GM06990 (cell line): ENCODE measurements around the gene PHLDB1.

Experiments used
- DNase-seq: peaks from one replicate; pipeline ENCODE4 v3.0.0-alpha.2; 2011; ENCODE audit not compliant: insufficient read length; ENCODE audit errors: extremely low read depth
- H3K27me3 ChIP-seq: replicated peaks from 2 replicates; pipeline ENCODE4 v1.6.0; 2011; ENCODE audit warnings: low read length; ENCODE audit not compliant: control insufficient read depth, insufficient read depth
- H3K36me3 ChIP-seq: 2 replicates; pipeline ENCODE4 v1.5.1; 2011; ENCODE audit warnings: low read length; ENCODE audit not compliant: control insufficient read depth, insufficient read depth
- H3K4me3 ChIP-seq: replicated peaks from 2 replicates; pipeline ENCODE4 v1.5.1; 2011; ENCODE audit warnings: low read depth, mild to moderate bottlenecking, control low read depth, low read length
- TF ChIP-seq, protein P1 (sequence below): IDR thresholded peaks from 2 replicates; pipeline ENCODE4 v1.5.1; 2011; ENCODE audit warnings: low read length, control low read depth, mild to moderate bottlenecking, inconsistent platforms; ENCODE audit not compliant: insufficient read depth, poor library complexity, severe bottlenecking

PHLDB1 gene

DNA sequence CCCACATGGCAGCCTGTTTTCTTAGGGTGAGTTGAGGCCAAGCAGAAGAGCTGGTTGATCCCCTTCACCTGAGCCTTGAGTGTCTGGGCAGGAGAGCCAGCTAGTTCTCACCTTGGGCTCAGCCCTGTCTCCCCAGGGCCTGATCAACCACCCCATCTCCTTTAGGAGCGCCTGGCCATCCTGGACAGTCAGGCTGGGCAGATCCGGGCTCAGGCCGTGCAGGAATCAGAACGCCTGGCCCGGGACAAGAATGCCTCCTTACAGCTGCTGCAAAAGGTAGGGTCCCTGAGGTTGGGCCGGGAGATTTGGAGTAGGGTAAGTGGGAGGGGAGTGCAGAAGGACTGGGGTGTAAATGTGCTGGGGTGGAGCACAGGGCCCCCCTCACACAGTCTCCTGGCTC, 31.3 kb downstream of the PHLDB1 start:
- H3K27me3 ChIP-seq = peaks cover 1% of the 10 kb centered on the region
- no peak for DNase-seq
- H3K4me3 ChIP-seq = no peak overlapping the region
- H3K36me3 ChIP-seq = no peaks in the 10 kb centered on the region
- TF ChIP-seq, protein P1, sequence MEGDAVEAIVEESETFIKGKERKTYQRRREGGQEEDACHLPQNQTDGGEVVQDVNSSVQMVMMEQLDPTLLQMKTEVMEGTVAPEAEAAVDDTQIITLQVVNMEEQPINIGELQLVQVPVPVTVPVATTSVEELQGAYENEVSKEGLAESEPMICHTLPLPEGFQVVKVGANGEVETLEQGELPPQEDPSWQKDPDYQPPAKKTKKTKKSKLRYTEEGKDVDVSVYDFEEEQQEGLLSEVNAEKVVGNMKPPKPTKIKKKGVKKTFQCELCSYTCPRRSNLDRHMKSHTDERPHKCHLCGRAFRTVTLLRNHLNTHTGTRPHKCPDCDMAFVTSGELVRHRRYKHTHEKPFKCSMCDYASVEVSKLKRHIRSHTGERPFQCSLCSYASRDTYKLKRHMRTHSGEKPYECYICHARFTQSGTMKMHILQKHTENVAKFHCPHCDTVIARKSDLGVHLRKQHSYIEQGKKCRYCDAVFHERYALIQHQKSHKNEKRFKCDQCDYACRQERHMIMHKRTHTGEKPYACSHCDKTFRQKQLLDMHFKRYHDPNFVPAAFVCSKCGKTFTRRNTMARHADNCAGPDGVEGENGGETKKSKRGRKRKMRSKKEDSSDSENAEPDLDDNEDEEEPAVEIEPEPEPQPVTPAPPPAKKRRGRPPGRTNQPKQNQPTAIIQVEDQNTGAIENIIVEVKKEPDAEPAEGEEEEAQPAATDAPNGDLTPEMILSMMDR = no peak

DNA sequence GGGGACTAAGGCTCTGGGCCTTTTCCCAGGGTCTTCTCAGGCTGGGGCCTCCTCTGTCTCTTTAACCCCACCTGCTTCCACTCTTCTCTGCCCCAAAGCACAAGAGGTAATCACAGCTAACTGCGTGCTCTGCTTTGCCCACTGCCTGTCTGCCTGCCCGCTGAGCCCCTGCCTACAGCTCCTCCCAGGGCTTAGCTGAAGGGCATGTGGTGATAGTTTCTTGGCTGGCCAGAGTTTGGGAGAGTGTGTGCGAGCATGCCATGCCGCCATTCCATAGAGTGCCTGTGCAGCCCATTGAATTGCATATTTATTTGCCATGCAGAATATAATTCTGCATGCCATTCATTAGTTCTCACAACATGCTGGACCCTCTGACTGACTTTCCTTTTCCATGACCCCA, 32.5 kb downstream of the PHLDB1 start:
- Histone ChIP-seq H3K36me3 (no peaks in the 10 kb centered on the region), H3K27me3 (no peaks in the 10 kb centered on the region; the same call in none of the 2 replicates), H3K4me3 (no peak overlapping the region)
- no peak for DNase-seq
- TF ChIP-seq, protein P1 = no peak

DNA sequence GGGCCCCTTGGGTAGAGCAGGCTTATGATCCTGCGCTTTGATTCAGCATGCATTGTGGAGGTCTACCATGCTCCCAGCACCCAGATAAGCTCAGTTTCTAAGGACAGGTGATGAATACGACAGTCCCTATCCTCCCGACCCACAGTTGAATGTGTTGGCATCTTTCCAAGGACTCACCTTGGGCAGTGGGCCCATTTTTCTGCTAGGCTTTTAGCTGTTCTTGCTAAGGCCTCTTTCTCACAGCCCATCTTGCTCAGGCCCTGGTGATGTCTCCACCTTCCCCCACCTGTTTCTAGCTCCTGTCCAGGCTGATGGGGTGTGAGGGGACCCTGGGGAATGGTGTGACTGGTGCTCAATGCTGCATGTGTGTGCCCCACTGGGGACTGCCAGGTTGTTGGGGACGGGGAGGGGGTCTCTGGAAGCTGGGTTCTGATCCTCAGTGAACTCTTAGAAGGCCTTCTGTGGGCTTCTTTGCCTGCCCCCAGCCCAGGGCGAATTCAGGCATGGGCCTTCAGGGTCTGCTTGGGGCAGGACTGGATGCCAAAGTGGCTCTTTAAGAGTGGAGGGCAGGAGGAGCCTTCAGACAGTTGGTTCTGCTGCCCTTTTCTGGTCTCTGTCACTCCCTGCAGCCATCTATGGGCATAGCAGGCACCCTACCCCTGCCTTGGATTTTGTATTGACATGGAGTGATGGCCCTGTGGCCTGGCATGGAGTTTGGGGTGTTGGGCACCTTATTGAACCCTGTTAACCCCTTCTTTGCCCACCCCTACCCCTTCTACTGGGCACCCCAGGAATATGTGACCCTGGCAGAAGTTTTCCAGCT, 33.1 kb downstream of the PHLDB1 start:
- TF ChIP-seq, protein P1 = no peak
- no peak for DNase-seq
- Histone ChIP-seq H3K36me3 (no peaks in the 10 kb centered on the region), H3K27me3 (no peaks in the 10 kb centered on the region; the same call in none of the 2 replicates), H3K4me3 (no peak overlapping the region)

DNA sequence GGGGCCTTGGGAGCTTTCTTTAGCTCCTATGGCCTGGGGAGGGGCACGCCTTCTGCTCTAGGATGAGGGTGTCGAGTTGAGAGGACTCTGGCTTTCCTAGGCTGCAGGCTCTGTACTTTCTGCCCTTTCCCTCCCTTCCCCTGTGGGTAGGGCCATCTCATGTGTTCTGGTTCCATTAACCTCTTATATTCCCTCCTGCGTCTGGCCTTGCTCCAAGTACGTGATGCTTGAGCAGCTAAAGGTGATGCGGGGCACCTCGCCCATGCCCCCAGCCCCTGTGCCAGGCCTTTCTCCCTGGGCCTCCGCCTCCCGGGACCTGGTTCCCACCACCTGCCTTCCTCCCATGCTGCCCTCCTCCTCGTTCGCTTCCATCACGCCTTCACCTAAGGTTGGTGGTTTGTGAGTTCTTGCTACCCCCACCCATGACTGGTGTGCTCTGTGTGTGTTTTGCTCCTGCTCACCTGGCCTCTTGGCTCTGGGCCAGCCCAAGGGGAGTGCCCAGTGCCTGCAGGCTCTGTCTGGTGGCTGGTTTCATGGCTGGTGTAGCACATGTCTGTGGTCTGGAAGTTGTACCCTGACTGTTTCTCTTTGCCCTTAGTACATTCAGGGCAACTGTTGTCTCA, 34.1 kb downstream of the PHLDB1 start:
- TF ChIP-seq, protein P1 = no peak
- Histone ChIP-seq H3K4me3 (no peak overlapping the region), H3K27me3 (no peaks in the 10 kb centered on the region; the same call in 1 of the 2 replicates), H3K36me3 (no peaks in the 10 kb centered on the region)
- no peak for DNase-seq

DNA sequence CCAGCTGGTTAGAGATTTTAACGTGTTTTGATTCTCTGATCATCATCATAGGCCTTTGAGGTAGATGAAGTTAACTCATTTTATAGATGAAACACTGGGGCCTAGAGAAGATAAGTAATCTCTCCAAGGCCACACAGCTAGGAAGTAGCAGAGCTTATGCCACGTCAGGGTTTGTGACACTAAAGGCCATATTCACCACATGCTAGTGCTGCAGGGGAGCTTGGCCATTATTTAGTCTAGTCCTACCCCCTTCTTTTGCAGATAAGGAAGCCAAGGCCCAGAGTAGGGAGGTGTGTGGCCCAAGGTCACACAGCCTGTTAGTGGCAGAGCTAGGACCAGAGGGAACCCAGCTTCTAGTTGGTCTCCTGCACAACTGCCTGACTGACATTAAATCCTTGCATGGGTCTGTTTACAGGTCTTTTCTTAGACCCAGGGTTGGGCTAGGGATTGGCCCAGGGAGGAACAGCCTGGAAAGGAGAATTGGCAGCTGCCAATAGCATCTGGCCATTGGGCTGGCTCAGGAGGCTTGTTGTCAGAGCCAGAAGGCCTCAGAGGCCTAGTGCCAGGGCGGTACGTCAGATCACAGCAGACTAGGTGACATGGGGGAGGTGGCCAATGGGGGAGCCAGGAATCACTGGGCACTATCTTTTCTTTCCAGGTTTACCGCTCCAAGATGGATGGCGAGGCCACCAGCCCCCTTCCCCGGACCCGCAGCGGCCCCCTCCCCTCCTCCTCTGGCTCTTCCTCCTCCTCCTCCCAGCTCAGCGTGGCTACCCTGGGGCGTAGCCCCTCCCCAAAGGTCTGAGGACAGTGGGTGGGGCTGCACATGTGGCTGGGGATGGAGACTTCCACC, 36.0 kb downstream of the PHLDB1 start:
- H3K27me3 ChIP-seq = no peaks in the 10 kb centered on the region; the same call in 1 of the 2 replicates
- H3K4me3 ChIP-seq = no peak overlapping the region
- DNase-seq = no peak
- no peaks in the 10 kb centered on the region for H3K36me3 ChIP-seq
- TF ChIP-seq, protein P1 = no peak
